Gastrocnemius medialis (tissue), 4 donors: Measurements from ENCODE around the gene ZDBF2.

Experiments used
- POLR2A ChIP-seq, 2 donors: fragments of 450-650 bp; IDR thresholded peaks; one replicate each; pipeline ENCODE4 v1.6.1; 2017; ENCODE audit warnings: antibody characterized with exemption in 2 of 2, mild to moderate bottlenecking in 2 of 2, moderate library complexity in 2 of 2
- TF ChIP-seq, protein P1 (sequence below), 5 experiments: fragments of 450-650 bp in 3 of 5; fragments of 200-600 bp in 2 of 5; sonication (generic) in 2 of 5; IDR thresholded peaks in 4 of 5; conservative IDR thresholded peaks in 1 of 5; 1 replicate in 4 of 5; 2 replicates in 1 of 5; pipeline ENCODE4 v1.5.1; 2016 to 2019; ENCODE audit warnings: antibody characterized with exemption in 5 of 5, mild to moderate bottlenecking in 3 of 5, moderate library complexity in 3 of 5

DNA sequence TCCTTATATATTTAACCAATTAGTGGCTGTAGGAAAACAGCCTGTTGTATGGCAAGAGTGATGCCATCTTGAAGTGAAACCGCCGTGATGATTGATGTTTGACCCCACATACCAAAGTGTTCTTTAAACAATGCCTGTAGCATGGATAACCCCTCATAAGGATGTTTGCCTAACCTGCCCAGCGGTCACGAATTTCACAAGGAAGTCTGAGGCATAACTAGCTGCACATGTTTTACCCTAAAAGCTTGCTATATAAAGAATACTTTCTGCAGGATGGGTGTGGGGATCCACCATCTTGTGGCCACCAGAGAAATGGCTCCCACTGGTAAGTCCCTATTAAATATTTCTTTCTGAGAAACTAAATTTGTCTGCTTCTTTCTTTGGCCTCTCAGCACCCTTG, 68.7 kb downstream of the ZDBF2 start:
- TF ChIP-seq, protein P1, sequence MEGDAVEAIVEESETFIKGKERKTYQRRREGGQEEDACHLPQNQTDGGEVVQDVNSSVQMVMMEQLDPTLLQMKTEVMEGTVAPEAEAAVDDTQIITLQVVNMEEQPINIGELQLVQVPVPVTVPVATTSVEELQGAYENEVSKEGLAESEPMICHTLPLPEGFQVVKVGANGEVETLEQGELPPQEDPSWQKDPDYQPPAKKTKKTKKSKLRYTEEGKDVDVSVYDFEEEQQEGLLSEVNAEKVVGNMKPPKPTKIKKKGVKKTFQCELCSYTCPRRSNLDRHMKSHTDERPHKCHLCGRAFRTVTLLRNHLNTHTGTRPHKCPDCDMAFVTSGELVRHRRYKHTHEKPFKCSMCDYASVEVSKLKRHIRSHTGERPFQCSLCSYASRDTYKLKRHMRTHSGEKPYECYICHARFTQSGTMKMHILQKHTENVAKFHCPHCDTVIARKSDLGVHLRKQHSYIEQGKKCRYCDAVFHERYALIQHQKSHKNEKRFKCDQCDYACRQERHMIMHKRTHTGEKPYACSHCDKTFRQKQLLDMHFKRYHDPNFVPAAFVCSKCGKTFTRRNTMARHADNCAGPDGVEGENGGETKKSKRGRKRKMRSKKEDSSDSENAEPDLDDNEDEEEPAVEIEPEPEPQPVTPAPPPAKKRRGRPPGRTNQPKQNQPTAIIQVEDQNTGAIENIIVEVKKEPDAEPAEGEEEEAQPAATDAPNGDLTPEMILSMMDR (IDR thresholded peaks at IDR 0.05 in 4 of 5, conservative IDR thresholded peaks at IDR 0.05 in 1 of 5), result no peak
- no peak for TF ChIP-seq POLR2A (IDR thresholded peaks at IDR 0.05)
